ENCODE results near the gene KBTBD2.
"Not testable (repeated sequence)": the region's sequence is repeated elsewhere in the genome, so short reads cannot be mapped to it uniquely, and the experiment has no call there.

Gene KBTBD2

GRCh38 chr7:32870298-32870697, 21.3 kb downstream of the KBTBD2 start:
- no peak for TF ChIP-seq CTCF (conservative IDR thresholded peaks at IDR 0.05; ENCODE audit: control insufficient read depth, insufficient read depth, low read depth, low read length)
- no peak for DNase-seq (ENCODE audit: low read depth)

GRCh38 chr7:32869716-32870115, 21.8 kb downstream of the KBTBD2 start:
- peak; percentile 44 for DNase-seq (ENCODE audit: low read depth)
- no peak overlapping the region for H3K4me3 ChIP-seq (ENCODE audit: control insufficient read depth, low read depth, low read length)
- TF ChIP-seq CTCF (conservative IDR thresholded peaks at IDR 0.05; ENCODE audit: control insufficient read depth, insufficient read depth, low read depth, low read length): no peak

More at GRCh38 chr7:32870298-32870697, 21.3 kb downstream of the KBTBD2 start:
- no peak overlapping the region for H3K4me3 ChIP-seq (ENCODE audit: control insufficient read depth, low read depth, low read length)

GRCh38 chr7:32868116-32868515, 23.4 kb downstream of the KBTBD2 start:
- no peak overlapping the region for H3K4me3 ChIP-seq (ENCODE audit: control insufficient read depth, low read depth, low read length)
- no peak for TF ChIP-seq CTCF (conservative IDR thresholded peaks at IDR 0.05; ENCODE audit: control insufficient read depth, insufficient read depth, low read depth, low read length)
- DNase-seq (ENCODE audit: low read depth): no peak

- H3K4me3 ChIP-seq (ENCODE audit: control insufficient read depth, low read depth, low read length): no peak overlapping the region
- TF ChIP-seq CTCF (conservative IDR thresholded peaks at IDR 0.05; ENCODE audit: control insufficient read depth, insufficient read depth, low read depth, low read length): no peak
- no peak for DNase-seq (ENCODE audit: low read depth)
Measured at GRCh38 chr7:32865448-32866030, 26.0 kb downstream of the KBTBD2 start.

GRCh38 chr7:32863872-32864271, 27.7 kb downstream of the KBTBD2 start:
- not testable (repeated sequence) for DNase-seq (ENCODE audit: low read depth); H3K4me3 ChIP-seq (ENCODE audit: control insufficient read depth, low read depth, low read length)

GRCh38 chr7:32860090-32860489, 31.5 kb downstream of the KBTBD2 start:
- no peak overlapping the region for H3K4me3 ChIP-seq (ENCODE audit: control insufficient read depth, low read depth, low read length)
- TF ChIP-seq CTCF (conservative IDR thresholded peaks at IDR 0.05; ENCODE audit: control insufficient read depth, insufficient read depth, low read depth, low read length): no peak
- DNase-seq (ENCODE audit: low read depth): no peak

GRCh38 chr7:32858648-32859047, 32.9 kb downstream of the KBTBD2 start:
- no peak for DNase-seq (ENCODE audit: low read depth)
- TF ChIP-seq CTCF (conservative IDR thresholded peaks at IDR 0.05; ENCODE audit: control insufficient read depth, insufficient read depth, low read depth, low read length): no peak
- no peak overlapping the region for H3K4me3 ChIP-seq (ENCODE audit: control insufficient read depth, low read depth, low read length)

GRCh38 chr7:32857063-32857462, 34.5 kb downstream of the KBTBD2 start:
- not testable (repeated sequence) for H3K4me3 ChIP-seq (ENCODE audit: control insufficient read depth, low read depth, low read length)

GRCh38 chr7:32855837-32856775, 35.5 kb downstream of the KBTBD2 start:
- not testable (repeated sequence) for DNase-seq (ENCODE audit: low read depth); H3K4me3 ChIP-seq (ENCODE audit: control insufficient read depth, low read depth, low read length)

More at GRCh38 chr7:32857063-32857462, 34.5 kb downstream of the KBTBD2 start:
- DNase-seq (ENCODE audit: low read depth): not testable (repeated sequence)

GRCh38 chr7:32850654-32851053, 40.9 kb downstream of the KBTBD2 start:
- not testable (repeated sequence) for H3K4me3 ChIP-seq (ENCODE audit: control insufficient read depth, low read depth, low read length); DNase-seq (ENCODE audit: low read depth)

All from fibroblast of mammary gland (primary cell).